ENCODE data around the gene AUNIP. TPM values are rescaled to one million over a fixed set of nuclear protein-coding genes. Genes with fewer than 3 reads are reported as not detected.
A peak's percentile ranks its signal among the peaks of the same experiment; 100 is the strongest.

Gene AUNIP
- total and polyA plus RNA-seq, 2 donors (not counting 1 experiment from before 2014, with no cell fraction given): 0.33 to 1.2 TPM

DNA sequence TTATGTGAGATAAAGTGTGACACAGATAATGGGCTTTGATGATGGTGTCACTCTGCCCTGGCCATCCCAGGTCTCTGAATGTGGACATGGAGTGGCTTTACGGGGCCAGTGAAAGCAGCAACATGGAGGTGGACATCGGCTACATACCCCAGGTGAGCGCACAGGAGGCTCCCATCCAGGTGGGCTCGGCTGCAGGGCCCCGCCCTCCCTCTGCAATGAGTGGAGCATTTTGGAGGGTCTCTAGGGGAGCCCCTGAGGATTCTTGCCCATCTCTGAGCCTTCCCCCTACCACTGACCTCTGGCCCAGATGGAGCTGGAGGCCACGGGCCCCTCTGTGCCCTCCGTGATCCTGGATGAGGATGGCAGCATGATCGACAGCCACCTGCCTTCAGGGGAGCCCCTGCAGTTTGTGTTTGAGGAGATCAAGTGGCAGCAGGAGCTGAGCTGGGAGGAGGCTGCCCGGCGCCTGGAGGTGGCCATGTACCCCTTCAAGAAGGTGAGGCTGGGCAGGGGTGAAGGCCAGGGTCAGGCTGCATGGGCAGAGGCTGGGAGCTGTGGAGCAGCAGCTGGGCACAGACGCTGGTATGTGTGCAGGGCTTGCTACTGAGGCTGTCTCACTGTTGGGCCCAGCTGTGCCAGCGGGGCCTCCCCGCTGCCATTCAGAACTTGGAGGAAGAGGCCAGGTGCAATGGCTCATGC, 47.7 kb downstream of the AUNIP start:
- H3K4me3 ChIP-seq (replicated peaks in 1 of 4; ENCODE audit: control extremely low read depth in 1 of 4, insufficient read depth in 1 of 4, low read depth in 3 of 4, low read length in 4 of 4): no peak overlapping the region
- H3K27ac ChIP-seq (ENCODE audit: insufficient read depth, low read length): no peak overlapping the region
- DNase-seq (ENCODE audit: low read depth in 2 of 2): no peak
- no peaks in the 10 kb centered on the region for H3K27me3 ChIP-seq (ENCODE audit: control insufficient read depth, insufficient read depth, low read length)
- no peak overlapping the region for H2AFZ ChIP-seq (ENCODE audit: low read length)
- H3K36me3 ChIP-seq (ENCODE audit: control insufficient read depth, insufficient read depth, low read length): peaks cover 22% of the 10 kb centered on the region
- no peak overlapping the region for H3K9ac ChIP-seq (ENCODE audit: insufficient read depth, low read length)
- no peaks in the 10 kb centered on the region for H3K4me1 ChIP-seq (ENCODE audit: control insufficient read depth, extremely low read depth, insufficient read depth, low read length)
- no peaks in the 10 kb centered on the region for H3K9me3 ChIP-seq (ENCODE audit: control insufficient read depth, insufficient read depth, low read depth, low read length)
- TF ChIP-seq, protein P1, sequence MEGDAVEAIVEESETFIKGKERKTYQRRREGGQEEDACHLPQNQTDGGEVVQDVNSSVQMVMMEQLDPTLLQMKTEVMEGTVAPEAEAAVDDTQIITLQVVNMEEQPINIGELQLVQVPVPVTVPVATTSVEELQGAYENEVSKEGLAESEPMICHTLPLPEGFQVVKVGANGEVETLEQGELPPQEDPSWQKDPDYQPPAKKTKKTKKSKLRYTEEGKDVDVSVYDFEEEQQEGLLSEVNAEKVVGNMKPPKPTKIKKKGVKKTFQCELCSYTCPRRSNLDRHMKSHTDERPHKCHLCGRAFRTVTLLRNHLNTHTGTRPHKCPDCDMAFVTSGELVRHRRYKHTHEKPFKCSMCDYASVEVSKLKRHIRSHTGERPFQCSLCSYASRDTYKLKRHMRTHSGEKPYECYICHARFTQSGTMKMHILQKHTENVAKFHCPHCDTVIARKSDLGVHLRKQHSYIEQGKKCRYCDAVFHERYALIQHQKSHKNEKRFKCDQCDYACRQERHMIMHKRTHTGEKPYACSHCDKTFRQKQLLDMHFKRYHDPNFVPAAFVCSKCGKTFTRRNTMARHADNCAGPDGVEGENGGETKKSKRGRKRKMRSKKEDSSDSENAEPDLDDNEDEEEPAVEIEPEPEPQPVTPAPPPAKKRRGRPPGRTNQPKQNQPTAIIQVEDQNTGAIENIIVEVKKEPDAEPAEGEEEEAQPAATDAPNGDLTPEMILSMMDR (conservative IDR thresholded peaks at IDR 0.05 in 1 of 2, IDR thresholded peaks at IDR 0.05 in 1 of 2; ENCODE audit: low read depth in 1 of 2, low read length in 2 of 2): no peak
- TF ChIP-seq EZH2 (IDR thresholded peaks at IDR 0.05; ENCODE audit: low read length, missing control alignments): no peak
- H4K20me1 ChIP-seq (ENCODE audit: control insufficient read depth, extremely low read depth, insufficient read depth, low read length): no peaks in the 10 kb centered on the region
- no peaks in the 10 kb centered on the region for H3K79me2 ChIP-seq (ENCODE audit: control insufficient read depth, insufficient read depth, low read length)
- no peak overlapping the region for H3K4me2 ChIP-seq (ENCODE audit: extremely low read depth, insufficient read depth, low read length)

DNA sequence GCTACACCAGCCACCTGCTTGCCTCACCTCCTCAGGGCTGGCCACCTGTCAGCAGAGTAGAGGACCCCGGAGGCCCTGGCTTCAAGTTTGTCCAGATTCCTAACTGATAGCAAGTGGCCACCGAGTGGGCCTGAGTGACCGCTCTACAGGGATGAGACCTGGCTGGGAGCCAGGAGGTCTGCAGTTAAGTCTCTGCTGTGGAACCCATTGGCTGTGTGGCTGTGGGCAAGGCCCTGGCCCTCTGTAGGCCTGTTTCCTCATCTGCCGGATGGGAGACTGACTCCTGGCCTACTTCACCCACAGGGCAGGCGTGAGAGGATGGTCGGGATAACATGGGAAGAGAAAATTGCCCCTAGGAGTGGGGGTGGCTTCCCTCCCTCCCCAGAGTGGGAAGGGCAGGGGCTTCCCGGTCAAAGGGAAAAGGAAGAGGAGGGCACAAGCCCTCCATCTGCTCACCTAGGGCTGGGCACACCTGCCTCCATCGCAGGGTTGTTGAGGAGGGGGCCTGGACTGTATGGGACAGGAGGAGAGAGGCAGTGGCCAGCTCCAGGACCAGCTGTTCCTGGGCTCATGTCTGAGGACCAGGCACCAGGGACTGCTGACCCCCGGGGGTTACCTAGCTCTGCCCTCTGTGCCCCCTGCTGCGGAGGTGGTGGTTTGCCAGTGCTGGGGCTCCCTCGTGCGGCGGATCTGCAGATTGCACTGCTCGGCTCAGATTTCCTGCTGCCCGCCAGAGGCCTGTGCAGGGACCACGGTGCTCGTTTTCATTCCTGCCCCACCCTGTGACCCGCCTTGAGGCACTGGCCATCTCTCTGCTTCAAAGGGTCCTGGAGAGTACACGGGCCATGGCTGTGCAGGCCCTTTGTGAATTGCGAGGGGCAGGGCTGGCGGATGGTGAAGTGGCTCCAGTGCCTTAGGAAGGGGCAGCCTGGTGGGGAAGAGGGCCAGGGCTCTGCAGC, 48.6 kb downstream of the AUNIP start:
- Histone ChIP-seq H3K36me3 (ENCODE audit: control insufficient read depth, insufficient read depth, low read length) (peaks cover 22% of the 10 kb centered on the region), H3K79me2 (ENCODE audit: control insufficient read depth, insufficient read depth, low read length) (no peaks in the 10 kb centered on the region), H3K27me3 (ENCODE audit: control insufficient read depth, insufficient read depth, low read length) (no peaks in the 10 kb centered on the region), H4K20me1 (ENCODE audit: control insufficient read depth, extremely low read depth, insufficient read depth, low read length) (no peaks in the 10 kb centered on the region), H3K4me2 (ENCODE audit: extremely low read depth, insufficient read depth, low read length) (no peak overlapping the region), H3K9me3 (ENCODE audit: control insufficient read depth, insufficient read depth, low read depth, low read length) (no peaks in the 10 kb centered on the region), H3K27ac (ENCODE audit: insufficient read depth, low read length) (no peak overlapping the region), H3K9ac (ENCODE audit: insufficient read depth, low read length) (no peak overlapping the region), H3K4me3 (replicated peaks in 1 of 4; ENCODE audit: control extremely low read depth in 1 of 4, insufficient read depth in 1 of 4, low read depth in 3 of 4, low read length in 4 of 4) (no peak overlapping the region), H2AFZ (ENCODE audit: low read length) (no peak overlapping the region), H3K4me1 (ENCODE audit: control insufficient read depth, extremely low read depth, insufficient read depth, low read length) (peaks cover 5% of the 10 kb centered on the region)
- DNase-seq (ENCODE audit: low read depth in 2 of 2): peak in 1 of 2 donors; percentile 41
- no peak for TF ChIP-seq EZH2 (IDR thresholded peaks at IDR 0.05; ENCODE audit: low read length, missing control alignments)
- TF ChIP-seq, protein P1 (conservative IDR thresholded peaks at IDR 0.05 in 1 of 2, IDR thresholded peaks at IDR 0.05 in 1 of 2; ENCODE audit: low read depth in 1 of 2, low read length in 2 of 2): peak; percentile 85 to 91

DNA sequence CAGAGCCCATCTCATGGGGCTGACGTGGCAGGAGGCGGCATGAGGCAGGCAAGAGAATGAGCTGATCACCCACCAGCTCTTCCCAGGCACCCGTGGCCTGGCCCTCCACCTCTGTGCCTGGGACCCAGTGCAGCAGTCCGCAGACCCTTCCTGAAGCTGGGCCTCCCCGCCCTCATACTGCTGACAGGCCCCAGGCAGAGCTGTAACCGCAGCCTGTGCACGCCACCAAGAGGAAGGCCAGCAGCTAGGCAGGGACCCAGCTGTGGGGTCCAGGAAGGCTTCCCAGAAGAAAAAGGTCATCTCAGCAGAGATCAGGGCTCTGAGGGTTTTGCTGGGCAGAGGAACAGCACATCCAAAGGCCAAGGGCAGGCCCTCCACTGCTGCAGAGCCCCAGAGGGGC, 49.3 kb downstream of the AUNIP start:
- DNase-seq (ENCODE audit: low read depth in 2 of 2): no peak
- no peaks in the 10 kb centered on the region for H3K79me2 ChIP-seq (ENCODE audit: control insufficient read depth, insufficient read depth, low read length)

More for the DNA sequence above, 49.3 kb downstream of the AUNIP start:
- H3K27ac ChIP-seq (ENCODE audit: insufficient read depth, low read length): no peak overlapping the region
- TF ChIP-seq EZH2 (IDR thresholded peaks at IDR 0.05; ENCODE audit: low read length, missing control alignments): no peak
- TF ChIP-seq, protein P1 (conservative IDR thresholded peaks at IDR 0.05 in 1 of 2, IDR thresholded peaks at IDR 0.05 in 1 of 2; ENCODE audit: low read depth in 1 of 2, low read length in 2 of 2): no peak
- H3K4me1 ChIP-seq (ENCODE audit: control insufficient read depth, extremely low read depth, insufficient read depth, low read length): peaks cover 8% of the 10 kb centered on the region
- H3K4me2 ChIP-seq (ENCODE audit: extremely low read depth, insufficient read depth, low read length): no peak overlapping the region
- H4K20me1 ChIP-seq (ENCODE audit: control insufficient read depth, extremely low read depth, insufficient read depth, low read length): no peaks in the 10 kb centered on the region
- H3K36me3 ChIP-seq (ENCODE audit: control insufficient read depth, insufficient read depth, low read length): peaks cover 22% of the 10 kb centered on the region
- no peak overlapping the region for H2AFZ ChIP-seq (ENCODE audit: low read length)
- H3K9me3 ChIP-seq (ENCODE audit: control insufficient read depth, insufficient read depth, low read depth, low read length): no peaks in the 10 kb centered on the region
- no peak overlapping the region for H3K9ac ChIP-seq (ENCODE audit: insufficient read depth, low read length)
- no peak overlapping the region for H3K4me3 ChIP-seq (replicated peaks in 1 of 4; ENCODE audit: control extremely low read depth in 1 of 4, insufficient read depth in 1 of 4, low read depth in 3 of 4, low read length in 4 of 4)
- no peaks in the 10 kb centered on the region for H3K27me3 ChIP-seq (ENCODE audit: control insufficient read depth, insufficient read depth, low read length)
